Astrocyte (in vitro differentiated cells and primary cell): Measurements from ENCODE around the gene BTBD16.

Source experiments
- EZH2 ChIP-seq: IDR thresholded peaks from 2 replicates; pipeline ENCODE4 v1.6.1; 2012; ENCODE audit warnings: mild to moderate bottlenecking, low read length, inconsistent platforms; ENCODE audit not compliant: insufficient read depth
- TF ChIP-seq, protein P1 (sequence below): IDR thresholded peaks from 2 replicates; pipeline ENCODE4 v1.5.1; 2011; ENCODE audit warnings: low read depth, mild to moderate bottlenecking, inconsistent platforms, low read length, moderate library complexity; ENCODE audit not compliant: insufficient read depth

DNA sequence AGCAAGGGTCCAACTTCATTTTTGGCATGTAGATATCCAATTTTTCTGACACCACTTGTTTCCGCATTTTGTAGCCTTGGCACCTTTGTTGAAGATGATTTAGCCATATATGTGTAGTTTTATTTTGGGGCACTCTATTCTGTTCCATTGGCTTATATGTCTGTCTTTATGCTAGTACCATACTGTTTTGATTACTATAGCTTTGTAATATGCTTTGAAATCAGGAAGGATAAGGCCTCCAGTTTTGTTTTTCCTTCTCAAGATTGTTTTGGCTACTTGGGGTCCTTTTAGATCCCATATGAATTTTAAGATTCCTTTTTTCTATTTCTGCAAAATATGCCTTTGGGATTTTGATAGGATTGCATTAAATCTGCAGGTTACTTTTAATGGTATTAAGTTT, 9.5 kb upstream of the BTBD16 start:
- TF ChIP-seq, protein P1, sequence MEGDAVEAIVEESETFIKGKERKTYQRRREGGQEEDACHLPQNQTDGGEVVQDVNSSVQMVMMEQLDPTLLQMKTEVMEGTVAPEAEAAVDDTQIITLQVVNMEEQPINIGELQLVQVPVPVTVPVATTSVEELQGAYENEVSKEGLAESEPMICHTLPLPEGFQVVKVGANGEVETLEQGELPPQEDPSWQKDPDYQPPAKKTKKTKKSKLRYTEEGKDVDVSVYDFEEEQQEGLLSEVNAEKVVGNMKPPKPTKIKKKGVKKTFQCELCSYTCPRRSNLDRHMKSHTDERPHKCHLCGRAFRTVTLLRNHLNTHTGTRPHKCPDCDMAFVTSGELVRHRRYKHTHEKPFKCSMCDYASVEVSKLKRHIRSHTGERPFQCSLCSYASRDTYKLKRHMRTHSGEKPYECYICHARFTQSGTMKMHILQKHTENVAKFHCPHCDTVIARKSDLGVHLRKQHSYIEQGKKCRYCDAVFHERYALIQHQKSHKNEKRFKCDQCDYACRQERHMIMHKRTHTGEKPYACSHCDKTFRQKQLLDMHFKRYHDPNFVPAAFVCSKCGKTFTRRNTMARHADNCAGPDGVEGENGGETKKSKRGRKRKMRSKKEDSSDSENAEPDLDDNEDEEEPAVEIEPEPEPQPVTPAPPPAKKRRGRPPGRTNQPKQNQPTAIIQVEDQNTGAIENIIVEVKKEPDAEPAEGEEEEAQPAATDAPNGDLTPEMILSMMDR = no peak
- TF ChIP-seq EZH2 = no peak
